MV-4-11 (cell line): ENCODE data around the gene PLEKHM2.

Source experiments
- DNase-seq: peaks from one replicate; lab custom pipeline; 2025; lab: John Stamatoyannopoulos, UW

The PLEKHM2 gene

DNA sequence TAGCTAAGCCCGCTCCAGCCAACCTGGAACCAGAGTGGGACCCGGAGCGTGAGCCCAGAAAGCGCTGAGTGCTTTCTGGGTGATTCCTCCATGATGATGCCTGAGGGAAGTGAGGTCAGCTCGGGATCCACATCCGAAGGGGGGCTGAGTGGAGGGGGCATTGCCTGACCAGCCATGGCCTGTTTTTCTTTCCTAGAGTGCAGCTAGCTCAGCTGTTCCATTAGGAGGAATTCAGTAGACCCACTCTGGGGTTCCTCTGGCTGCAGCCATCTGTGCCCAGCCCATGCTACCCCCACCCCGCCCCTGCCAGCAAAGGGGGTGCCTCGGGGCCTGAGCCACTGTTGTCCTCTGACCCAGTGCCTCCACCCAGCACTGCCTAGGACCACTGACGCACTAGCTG, 42.4 kb downstream of the PLEKHM2 start:
- DNase-seq: no peak

DNA sequence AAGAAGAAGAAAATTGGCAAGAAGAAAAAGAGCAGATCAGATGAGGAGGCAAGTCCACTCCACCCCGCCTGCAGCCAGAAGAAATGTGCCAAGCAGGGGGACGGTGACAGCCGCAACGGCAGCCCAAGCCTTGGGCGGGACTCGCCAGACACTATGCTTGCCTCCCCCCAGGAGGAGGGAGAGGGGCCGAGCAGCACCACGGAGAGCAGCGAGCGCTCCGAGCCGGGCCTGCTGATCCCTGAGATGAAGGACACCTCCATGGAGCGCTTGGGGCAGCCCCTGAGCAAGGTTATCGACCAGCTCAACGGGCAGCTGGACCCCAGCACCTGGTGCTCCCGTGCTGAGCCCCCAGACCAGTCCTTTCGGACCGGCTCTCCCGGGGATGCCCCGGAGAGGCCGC, 42.9 kb downstream of the PLEKHM2 start:
- DNase-seq: no peak

DNA sequence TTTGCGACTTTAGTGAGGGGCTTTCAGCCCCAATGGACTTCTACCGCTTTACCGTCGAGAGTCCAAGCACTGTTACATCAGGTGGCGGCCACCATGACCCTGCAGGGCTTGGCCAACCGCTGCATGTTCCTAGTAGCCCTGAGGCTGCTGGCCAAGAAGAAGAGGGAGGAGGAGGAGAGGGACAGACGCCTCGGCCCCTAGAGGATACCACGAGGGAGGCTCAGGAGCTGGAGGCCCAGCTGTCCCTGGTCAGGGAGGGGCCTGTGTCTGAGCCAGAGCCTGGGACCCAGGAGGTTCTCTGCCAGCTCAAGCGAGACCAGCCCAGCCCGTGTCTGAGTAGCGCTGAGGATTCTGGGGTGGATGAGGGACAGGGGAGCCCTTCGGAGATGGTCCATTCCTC, 43.3 kb downstream of the PLEKHM2 start:
- no peak for DNase-seq

DNA sequence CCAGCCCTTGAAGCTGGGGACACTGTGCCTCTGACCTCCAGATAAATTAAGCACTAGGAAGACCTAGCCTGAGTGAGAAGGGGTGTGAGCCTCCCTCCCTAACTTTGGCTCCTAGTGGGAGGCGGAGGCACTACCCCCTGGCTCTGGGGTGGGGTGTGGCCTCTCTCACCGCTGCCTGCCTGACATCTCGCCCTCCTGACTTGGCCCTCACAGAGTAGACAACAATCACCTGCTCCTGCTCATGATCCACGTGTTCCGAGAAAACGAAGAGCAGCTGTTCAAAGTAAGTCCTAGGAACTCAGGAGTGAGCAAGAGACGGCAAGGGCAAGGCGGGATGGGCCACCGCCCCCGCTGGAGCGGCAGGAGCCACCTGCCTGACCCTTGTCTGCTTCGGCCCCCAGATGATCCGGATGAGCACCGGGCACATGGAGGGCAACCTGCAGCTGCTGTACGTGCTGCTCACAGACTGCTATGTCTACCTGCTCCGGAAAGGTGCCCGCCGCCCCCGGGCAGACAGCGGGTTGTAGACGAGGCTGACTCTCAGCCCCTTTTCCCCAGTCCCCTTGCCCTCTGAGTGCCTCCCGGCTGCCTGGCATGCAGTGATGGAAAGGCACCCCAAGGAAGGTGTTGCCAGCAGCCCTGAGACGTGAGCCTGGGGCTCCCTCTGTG, 43.9 kb downstream of the PLEKHM2 start:
- no peak for DNase-seq

DNA sequence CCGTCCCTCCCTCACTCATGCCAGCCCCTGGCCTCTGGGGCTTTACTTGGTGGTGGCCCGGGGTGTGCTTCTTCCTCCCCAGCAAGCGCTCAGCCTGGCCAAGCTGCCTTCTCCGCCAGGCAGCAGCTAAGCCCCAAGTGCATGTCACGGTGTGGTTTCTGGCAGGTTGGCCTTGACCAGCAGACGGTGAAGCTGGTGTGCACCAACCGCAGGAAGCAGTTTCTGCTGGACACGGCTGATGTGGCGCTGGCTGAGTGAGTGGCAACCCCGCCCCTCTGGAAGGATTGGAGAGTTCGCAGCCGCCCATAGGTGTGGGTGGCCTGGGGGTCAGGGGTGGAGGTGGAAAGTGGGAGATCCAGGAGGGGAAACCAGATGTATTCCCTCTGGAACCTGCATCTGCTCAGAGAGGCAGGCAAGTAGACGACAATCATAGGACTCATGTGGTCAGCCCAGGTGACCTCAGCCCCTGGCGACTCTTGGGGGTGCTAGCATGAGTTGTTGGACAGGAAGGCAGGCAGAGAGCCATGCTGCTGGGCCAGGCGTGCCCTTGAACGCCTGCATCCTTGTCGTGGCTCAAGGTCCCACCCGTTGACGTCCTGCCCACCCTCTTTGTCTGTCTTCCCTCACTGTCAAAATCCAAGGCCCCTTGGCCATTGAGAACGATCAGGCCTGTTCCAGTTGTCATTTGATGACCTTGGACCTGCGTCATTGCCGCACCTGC, 45.0 kb downstream of the PLEKHM2 start:
- no peak for DNase-seq

DNA sequence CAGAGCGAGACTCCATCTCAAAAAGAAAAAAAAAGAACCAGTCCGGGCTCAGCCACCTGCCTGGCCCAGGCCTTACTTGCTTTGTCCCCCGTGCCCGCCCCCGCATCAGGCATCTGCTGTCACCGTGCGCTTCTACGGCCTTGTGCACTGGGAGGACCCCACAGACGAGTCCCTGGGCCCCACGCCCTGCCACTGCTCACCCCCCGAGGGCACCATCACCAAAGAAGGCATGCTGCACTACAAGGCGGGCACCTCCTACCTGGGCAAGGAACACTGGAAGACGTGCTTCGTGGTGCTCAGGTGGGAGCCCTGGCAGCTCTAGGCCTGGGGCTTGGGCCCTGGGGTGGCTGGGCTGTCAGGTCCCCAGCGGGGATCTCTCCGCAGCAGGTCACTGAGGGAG, 46.3 kb downstream of the PLEKHM2 start:
- no peak for DNase-seq

DNA sequence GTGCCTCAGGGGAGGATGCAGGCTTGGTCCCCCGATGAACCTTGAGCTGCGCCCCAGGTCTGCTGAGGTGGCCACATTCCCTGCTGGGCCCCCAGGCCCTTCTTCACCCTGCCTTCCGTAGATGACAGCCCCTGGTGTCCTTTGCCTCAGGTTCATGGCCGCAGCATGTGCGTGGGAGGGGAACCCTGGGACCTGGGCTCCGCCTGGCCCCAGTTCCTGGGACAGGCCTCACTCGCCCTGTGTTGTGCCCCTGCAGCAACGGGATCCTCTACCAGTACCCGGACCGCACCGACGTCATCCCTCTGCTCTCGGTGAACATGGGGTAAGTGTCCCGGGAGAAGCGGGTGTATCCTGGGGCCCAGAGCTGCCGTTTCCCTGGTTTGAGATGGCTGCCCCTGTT, 46.8 kb downstream of the PLEKHM2 start:
- no peak for DNase-seq

DNA sequence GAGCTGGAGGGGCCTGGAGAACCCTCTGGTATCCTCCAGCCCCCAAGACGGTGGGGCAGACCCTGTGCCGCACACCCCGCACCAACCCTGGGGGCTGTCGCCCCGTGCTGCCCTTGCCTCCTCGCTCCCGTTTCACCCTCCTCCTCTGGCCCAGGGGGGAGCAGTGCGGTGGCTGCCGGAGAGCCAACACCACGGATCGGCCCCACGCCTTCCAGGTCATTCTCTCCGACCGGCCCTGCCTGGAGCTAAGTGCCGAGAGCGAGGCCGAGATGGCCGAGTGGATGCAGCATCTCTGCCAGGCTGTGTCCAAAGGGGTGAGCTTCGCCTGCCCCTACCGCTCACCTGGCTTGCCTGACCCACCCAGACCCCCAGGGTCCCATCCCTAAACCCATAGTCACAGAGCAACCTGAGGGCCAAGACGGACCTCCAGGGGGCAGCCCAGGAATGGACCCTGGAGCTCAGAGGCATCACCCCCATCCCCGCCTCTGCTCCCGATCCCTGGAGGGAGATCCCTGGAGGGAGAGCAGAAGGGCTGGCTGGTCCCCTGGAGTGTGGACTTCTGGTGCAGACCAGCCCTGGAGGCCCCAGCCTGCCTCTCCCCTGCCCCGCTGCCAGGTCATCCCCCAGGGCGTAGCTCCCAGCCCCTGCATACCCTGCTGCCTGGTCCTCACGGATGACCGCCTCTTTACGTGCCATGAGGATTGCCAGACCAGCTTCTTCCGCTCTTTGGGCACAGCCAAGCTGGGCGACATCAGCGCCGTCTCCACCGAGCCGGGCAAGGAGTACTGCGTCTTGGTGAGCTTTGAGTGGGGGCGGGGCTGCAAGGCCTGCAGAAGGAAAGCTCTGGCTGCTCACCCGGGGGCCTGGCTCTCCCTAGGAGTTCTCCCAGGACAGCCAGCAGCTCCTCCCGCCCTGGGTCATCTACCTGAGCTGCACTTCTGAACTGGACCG, 47.9 kb downstream of the PLEKHM2 start:
- no peak for DNase-seq

DNA sequence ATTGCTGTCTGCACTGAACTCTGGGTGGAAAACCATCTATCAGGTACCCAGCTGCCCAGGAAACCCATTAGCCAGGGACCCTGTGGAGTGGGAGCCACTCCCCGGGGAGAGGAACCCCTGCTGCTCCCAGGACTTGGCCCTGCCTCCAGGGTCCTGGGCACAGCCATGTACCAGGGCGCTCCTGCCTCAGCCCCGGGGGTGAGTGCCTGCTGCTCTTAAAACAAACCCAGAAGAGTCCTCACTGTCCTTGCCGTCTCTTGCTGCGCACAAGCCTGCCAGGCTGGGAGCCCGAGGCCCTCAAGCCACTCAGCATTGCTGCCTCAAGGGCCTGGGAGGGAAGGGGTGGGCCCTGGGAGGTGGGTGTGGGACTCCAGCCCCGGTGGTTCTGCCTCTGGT, 48.6 kb downstream of the PLEKHM2 start:
- no peak for DNase-seq

DNA sequence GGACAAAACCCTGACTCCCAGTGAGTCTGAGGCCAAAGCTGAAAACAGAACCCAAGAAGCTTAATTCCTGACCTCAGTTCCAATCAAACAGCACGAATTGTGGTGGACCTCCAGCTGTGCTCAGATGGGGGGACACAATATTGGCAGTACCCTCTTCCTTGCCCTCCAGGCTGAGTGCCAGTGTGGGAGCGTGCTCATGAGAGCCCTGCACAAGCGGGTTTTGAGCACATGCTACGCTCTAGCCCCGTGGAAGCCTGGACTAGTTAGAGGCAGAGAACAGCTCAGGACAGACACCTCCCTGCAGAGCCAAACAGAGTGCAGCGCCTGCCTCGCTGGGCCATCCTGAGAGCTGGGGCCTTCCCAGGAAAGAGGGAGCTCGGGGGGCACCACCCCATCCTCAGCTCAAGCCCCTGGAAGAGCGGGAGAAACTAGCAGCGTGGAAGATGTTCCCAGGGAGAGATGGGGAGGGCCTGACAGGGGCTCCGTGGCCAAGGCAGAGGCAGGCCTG, 49.2 kb downstream of the PLEKHM2 start:
- no peak for DNase-seq

DNA sequence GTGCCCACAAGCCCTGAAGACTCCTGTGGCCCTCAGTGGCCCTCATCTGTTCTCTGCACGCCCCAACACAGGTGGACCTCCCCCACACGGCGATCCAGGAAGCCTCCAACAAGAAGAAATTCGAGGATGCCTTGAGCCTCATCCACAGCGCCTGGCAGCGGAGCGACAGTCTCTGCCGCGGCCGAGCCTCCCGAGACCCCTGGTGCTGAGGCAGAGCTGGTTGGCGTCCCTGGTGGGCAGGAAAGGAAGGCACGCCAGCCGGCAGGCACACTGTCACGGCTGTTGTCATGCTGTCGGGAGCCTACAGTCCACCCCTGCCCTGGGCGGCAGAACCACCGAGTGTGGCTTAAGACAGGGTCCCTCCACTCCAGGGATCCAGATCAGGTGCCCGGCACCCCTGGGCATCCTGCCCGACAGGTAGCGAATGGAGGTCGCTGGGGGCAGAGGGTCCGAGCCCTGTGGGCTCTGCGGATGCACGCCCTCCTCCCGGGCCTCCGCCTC, 49.7 kb downstream of the PLEKHM2 start:
- no peak for DNase-seq

DNA sequence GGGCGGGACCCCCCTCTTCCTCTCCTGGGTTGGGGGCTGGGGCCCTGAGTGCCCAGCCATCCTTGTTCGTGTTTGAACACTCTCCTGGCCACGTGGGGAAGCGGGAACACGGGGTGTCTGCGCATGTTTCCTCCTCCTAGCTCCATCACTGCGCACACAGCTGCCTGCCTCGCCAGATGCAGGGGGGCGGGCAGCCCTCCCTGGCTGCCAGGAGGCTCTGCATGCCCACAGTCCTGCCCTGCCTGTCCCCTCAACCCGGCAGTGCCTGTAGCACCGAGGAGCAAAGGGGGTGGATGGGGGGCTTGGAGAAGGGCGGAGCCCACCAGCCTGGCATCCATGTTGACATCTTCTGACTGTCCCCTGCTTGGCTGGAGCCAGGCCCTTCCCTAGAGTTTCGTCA, 50.2 kb downstream of the PLEKHM2 start:
- no peak for DNase-seq

DNA sequence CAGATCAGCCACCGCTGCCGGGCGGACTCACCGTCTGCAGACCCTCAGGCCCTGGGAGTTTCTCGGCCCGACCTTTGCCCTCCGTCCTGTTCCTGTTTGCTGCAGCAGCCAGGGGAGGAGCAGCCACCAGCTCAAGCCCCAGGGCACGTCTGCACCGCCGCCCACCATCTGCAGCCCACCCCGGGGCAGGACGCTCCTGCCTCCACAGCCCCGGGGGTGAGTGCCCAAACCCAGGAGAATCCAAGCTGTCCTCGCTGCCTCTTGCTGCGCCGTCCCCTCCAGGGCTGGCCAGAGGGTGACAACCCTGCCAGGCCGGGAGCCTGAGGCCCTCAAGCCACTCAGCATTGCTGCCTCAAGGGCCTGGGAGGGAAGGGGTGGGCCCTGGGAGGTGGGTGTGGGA, 50.8 kb downstream of the PLEKHM2 start:
- DNase-seq: no peak

DNA sequence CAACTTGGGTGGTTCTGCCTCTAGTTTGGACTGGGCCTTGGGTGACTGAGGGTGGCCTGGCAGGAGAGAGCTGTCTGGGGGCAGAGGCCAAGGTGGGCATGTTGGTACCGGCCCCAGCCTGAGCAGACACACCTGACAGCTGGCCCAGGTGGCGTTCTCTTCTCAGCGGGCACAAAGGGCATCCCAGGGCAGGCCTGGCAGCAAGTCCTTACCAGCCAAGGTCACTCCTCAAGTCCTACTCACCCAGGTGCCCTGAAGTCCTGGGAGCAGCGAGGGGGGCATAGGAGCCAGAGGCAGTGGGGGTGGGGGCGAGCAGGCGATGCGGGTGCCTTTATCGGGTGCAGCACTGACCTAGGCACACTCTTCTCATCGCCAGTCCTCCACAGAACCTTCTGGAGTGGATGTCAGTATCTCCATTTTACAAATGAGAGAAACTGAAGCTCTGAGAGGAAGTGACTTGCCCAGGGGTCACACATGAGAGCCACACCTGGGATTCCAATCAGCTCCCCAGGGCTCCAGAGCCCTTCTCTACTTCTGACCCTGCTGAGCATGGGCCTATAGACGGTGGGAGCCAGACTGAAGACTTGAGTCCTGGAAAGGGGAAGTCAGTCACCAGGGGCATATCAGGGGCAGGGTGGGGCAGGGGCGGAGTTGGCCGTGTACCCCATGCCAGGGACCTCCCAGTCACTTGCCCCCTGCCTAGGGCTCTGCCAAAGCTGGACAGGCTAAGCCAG, 51.4 kb downstream of the PLEKHM2 start:
- DNase-seq: no peak

DNA sequence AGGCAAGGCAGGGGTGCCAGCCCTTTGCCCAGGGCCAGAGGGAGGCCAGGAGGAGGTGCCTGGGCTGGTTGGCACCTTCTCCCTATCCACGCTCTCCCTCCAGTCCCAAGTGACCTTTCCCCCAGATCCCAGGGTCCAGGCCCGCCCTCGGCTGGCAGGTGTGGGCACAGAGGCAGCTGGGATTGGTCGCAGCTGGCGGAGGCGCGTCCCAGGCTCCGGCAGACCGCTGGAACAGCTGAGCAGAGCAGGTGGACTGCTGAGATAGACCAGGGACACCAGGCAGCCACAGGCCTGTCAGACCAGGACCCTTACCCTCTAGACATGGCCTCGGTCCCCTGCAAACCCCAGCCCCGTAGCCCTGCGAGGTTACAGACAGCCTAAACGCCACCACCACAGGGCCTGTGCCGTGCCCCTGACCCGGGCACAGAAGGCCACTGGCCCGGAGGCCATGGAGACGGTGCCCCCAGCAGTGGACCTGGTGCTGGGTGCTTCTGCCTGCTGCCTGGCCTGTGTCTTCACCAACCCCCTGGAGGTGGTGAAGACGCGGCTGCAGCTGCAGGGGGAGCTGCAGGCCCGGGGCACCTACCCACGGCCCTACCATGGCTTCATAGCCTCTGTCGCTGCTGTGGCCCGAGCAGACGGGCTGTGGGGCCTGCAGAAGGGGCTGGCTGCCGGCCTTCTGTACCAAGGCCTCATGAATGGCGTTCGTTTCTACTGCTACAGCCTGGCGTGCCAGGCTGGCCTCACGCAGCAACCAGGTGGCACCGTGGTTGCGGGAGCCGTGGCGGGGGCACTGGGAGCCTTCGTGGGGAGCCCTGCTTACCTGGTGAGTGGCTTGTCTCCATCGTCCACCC, 52.1 kb downstream of the PLEKHM2 start, which contains the start of gene SLC25A34:
SLC25A34 (plus strand) TSS at position 221 of the 854 bp plus-strand sequence; CDS start at position 449, 228 bp downstream.
- no peak for DNase-seq

DNA sequence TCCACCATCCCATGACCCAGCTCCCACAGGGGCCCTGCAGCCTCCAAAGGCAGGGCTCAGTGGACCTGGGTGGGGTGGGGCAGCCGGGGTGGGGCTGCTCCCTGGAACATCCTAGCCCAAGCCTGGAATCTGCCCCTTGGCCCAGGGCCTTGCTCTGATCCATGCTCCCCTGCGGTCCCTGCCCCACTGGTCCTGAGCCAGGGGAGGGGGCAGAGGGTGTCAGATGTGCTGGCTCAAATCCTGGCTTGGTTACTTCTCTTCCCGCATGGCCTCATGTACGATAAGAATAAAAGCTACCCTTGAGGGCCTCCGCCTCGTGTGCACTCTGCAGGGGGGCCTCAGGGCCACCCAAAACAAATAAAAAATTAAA, 52.8 kb downstream of the PLEKHM2 start:
- no peak for DNase-seq

DNA sequence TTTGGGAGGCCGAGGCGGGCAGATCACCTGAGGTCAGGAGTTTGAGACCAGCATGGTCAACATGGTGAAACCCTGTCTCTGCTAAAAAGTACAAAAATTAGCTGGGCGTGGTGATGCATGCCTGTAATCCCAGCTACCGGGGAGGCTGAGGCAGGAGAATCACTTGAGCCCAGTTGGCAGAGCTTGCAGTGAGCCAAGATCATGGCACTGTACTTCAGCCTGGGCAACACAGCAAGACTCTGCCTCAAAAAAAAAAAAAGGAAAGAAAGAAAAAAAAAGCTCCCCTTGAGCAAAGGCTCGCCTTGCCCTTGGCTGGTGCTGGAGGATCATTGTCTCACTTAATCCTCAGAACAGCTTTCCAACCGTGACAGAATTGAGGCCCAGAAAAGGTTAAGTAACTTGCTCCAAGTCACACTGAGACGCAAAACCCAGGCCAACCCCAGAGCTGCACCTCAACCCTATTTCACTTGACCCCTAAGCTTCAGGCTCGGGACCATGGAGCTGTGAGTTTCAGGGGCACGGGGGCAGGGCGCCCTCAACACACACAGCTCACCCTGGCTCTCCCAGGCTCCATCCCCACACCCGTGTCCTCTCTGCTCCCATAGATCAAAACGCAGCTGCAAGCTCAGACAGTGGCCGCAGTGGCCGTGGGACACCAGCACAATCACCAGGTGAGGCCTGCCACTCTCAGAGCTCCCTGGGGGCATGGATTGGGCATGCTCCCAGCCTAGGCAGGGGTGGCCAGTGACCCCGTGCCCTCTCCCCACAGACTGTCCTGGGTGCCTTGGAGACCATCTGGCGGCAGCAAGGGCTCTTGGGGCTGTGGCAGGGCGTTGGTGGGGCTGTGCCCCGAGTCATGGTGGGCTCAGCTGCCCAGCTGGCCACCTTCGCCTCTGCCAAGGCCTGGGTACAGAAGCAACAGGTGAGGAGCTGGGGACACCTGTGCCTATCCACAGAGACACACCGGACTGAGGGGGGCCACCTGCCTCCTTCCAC, 53.5 kb downstream of the PLEKHM2 start:
- no peak for DNase-seq

DNA sequence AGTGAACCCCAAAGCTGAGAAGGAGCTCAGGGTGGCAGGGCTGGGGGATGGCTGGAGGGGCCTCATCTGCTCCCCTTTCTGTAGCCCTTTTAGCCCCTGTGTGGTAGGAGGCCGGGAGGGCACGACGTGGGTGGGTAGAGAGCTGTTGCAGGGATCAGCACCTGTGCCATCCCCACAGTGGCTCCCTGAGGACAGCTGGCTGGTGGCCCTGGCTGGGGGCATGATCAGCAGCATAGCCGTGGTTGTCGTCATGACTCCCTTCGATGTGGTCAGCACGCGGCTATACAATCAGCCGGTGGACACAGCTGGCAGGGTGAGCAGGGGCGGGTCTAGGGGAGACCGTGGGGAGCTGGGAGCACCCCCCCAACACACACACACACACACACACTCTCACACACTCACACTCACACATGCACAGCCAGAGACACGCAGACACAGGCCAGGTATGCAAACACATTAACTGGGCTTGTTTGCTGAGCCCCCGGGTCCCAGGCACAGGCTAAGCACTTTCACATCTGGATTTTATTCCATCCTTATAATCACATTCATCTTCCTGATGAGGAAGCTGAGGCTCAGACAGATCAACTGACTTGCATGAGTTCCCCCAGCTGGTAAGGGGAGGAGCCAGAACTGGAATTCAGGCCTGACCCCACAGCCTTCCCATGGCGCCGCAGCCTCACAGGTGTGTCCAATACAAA, 54.4 kb downstream of the PLEKHM2 start:
- no peak for DNase-seq

DNA sequence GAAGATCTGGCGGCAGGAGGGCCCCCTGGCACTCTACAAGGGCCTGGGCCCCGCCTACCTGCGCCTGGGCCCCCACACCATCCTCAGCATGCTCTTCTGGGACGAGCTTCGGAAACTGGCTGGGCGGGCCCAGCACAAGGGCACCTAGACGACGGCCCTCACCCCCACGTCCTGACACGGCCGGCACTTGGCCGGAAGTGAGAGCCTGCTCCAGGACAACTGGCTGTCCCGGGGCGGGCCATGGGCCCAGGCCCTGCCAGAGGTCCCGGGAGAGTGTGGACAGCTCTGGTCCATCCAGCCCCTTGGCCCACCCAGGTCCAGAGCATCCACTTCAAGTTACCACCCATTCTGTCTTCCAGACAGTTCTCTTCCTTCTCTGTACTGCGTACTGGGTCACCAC, 55.1 kb downstream of the PLEKHM2 start:
- DNase-seq: no peak
